Brain pericyte (primary cell): ENCODE measurements around the gene LAMB1.
A peak's percentile ranks its signal among the peaks of the same experiment; 100 is the strongest.

Experiments
- DNase-seq: peaks from one replicate; pipeline ENCODE4 v3.0.0-alpha.2; 2012; ENCODE audit warnings: low read depth, low spot score

The LAMB1 gene

DNA sequence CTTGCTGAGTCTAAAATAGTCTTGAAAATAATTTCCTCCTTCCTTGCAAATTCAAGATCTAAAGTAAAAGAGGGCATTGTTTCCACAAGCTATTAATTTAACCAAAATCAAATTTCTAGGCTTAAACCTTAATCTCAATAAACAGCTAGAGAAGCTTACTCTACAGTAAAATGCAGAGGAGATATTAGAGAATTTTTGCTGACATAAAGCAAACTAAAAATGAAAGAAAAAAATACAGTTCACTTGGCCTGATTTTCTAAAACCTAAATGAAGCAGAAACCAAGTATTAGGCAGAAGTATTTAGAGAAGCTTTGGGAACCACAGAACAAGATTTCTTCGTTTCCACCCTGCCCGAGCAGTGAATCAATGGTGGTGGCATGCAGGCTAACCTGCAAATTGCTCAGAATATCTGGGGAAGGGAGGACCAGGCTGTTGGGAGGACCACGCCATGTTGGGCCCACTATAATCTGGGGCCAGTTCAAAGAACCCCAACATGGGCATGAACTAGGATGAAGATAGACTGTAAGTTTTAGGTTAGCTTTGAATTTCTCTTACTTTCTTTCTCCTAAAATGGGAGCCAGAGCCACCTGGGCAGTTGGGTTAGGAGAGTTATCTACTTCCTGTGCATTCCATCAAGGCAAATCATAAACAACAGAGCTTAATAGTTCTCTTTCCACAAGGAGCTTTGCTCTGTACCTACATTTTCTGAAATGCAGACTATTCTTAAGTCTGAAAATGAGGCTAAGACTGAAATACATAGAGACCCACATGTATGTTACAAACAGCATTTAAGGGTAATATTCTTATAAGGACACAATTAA, 4.1 kb downstream of the LAMB1 start:
- no peak for DNase-seq

DNA sequence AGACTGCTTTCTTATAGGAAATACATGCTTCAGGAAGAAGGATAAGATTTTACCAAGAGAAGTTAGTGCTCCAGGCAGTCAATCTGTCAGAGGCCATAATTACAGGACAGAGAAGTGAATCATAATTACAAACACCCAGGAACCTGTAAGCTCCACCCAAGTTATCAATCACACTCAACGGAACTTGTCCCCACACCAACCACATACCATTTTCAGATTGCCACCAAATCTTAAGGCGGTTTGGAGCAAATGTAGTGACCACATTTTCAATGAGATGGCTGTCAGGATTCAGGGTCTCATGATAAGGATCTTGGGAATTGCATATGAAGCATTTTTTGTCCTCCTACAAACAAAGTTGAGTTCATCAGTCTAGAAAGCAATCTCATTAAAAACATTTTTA, 4.8 kb downstream of the LAMB1 start:
- DNase-seq: no peak

DNA sequence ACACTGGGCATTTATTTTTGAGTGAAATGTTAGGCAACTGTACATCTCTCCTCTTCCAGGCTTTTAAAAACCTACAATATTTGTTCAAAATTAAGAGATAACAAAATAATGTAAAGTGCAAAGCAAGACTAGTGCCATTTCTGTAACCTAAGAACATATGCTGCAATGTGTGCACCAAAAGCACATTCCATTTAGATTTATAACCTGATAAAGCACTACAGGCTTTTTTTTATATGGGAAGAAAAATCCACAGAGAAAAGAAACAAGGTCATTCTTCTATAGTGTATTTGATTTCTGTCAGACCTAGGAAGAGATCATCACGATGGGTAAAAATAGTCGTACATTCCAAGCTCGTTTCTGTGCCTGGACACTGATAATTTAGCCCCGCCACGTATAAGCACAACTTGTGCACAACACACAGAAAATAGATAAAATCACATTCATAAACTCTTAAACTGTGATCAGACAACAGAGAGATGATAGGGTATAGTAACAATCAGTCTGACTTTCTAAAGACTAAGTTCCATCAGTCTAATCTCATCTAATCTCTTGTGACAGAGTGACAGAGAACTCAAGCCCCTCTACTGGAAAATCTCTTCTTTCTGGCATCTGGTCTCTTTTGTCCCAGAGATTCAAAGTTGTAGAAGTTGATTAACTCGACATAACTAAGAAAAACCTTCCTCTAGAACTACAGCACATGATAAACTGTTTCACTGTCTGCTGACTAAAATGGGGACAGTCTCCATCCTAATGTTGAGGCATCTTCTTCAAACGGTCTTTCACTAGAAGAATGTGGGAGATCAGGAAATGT, 6.7 kb downstream of the LAMB1 start:
- no peak for DNase-seq

DNA sequence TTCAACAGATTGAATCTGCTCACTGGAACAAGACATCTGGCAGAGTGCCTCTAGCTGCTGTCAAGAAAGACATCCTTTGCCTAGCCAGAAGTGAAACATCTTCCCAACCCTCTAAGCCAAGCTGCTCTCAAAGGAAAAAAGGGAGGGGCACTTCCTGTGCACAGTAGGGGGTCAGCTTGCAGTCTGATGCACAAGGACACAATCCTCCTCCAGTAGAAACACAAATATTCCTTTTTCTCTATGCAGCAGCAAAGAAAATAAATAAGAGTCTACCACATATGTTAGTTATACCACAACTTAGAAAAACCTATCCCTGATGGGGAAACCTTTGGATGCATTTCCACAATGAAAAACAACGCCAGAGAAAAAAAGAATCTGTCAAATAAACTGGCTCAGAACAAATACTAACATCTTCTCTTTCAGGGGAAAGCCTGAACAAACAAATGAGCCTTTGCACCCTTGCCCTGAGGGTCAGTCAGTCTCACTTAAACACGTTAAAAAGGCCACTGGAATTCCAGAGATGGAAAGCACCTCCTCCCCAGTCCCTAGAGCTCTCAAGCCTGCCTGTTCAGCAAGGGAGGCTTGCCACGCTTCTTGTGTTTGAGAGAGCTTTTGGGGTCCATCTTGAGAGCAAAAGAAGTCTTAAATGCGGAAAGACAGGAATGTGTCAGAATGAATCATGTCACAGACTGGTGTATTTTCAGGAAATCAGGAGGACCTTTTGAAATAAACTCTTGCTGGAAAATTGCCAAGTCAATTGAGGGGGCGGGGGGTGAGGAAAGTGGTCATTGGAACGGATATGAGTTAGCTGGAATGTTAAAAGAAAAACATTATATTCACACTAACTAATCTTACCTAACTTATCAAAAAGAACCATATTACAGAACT, 7.5 kb downstream of the LAMB1 start:
- DNase-seq: peak; percentile 93

DNA sequence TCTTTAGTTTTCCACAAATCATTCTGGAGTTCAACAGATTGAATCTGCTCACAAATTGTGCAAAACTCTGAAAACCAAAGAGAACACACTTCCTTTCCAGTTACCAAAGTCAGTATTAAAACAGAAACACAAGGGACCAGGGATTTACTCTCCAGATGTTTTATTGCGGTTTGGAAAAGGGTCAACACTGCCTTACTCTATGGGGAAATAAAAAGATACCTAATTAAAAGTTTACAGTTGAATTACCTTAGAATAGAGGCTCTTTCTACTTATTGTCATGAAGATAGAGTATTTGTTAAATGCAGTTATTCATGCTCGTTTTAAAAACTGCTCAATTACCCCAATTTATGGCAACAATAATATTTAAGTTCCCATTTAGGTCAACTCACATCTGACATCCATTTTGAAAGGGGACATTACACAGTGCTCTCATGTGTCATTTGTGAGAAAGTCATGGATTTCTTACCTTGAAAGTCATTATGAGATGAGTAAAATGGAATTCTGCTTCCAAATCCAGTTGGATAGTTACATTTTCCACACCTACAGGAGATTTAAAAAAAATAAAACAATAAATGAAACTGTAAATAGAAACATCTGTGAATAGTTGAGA, 8.4 kb downstream of the LAMB1 start:
- DNase-seq: no peak

DNA sequence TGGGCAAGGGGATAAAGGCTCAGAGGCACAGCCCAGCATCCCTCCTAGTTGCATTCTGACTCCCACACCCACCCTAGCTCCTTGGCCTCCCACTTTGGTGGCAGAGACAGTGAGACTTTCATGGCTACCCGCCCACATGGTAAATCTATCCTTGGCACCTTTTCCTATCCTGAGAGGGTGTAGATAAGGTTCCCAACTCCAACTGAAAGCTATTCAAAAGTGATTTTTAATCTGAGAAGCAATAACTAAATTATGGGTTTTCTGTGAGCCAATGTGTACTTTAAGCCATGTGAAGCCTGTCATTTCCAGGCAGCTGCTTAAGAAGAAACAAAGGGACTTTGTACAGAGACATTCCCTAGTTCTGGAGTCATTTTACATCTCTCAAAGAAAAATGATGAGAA, 9.1 kb downstream of the LAMB1 start:
- DNase-seq: no peak

DNA sequence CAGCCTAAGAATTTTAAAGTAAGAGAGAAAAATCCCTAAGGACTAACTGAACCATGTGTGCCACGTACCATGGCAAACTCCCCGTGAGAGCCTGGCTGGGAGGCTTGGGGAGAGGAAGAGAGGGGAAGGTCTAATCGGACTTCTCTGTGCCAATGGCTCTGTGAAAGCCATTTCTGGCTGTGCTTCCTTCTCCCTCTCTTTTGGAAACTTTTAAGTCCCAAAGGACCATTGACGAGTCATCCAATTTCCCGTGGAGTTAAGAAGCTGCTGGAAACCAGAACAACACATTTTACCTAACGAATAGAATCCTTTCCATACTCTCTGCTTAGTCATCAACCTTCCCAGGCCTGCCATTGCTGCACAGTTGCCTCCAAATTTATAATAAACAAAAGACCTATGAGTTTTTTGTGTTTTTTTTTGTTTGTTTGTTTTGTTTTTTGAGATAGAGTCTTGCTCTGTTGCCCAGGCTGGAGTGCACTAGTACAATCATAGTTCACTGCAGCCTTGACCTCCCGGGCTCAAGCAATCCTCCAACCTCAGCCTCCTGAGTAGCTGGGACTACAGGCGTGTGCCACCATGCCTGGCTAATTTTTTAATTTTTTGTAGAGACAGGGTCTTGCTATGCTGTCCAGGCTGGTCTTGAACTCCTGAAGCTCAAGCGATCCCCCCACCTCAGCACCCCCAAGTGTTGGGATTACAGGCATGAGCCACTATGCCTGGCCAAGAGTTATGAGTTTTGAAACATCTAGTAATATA, 13.2 kb downstream of the LAMB1 start:
- no peak for DNase-seq

DNA sequence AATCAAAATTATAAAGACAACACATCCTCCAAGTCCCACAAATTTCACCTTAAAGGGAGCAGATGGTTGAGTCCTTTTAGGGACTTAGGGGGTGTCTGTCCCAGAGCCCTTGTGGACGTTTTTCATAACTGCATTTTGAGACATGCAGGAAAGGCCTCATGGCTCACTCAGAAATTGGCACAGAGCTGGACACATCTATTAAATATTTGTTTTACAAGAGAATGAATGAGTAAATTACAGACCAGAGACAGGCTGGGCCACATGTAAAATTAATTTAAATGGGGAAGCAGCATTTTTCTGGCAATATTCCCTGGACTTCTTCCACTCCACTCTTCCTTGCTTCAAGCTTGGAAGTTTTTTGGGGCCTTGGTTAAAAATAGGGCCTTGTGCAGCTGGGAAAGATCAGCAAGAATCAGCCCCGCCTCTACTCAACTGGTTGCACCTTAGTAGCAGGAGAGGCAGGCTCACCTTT, 20.0 kb downstream of the LAMB1 start:
- no peak for DNase-seq

DNA sequence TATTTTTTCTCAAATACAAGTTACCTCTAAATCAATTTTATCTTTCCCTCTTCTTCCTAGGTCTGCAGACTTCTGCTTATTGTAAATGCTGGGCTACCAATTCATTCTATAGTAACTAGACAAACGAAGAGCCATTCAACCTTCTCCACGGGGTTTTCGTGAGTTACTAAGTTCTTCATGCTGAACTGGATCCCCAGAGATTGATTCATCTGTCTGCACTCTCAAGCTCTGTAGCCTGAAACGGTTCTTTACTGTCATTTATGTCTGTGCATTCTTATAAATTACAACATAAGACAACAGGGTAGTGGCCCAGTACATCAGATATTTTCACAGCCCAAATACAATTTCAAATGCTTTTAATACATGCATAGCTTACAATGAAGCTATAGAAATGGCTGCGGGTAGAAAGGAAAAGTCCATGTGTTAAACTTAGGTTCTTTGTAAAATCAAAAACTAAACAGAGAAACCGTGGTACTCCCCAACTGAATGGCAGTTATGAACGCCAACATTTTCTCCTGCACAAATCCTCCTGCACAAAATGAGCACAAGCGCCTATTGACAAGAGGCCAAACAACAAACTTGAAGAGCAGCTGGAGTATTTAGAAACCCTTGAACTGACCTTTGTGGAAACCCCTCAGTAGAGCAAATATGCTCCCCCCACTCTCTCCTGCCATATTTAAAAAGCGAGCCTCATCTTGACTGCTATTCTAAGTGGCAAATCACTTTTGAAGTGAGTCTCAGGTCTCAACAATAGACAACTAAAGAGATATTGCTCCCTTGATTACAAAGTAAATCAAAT, 20.7 kb downstream of the LAMB1 start:
- no peak for DNase-seq

DNA sequence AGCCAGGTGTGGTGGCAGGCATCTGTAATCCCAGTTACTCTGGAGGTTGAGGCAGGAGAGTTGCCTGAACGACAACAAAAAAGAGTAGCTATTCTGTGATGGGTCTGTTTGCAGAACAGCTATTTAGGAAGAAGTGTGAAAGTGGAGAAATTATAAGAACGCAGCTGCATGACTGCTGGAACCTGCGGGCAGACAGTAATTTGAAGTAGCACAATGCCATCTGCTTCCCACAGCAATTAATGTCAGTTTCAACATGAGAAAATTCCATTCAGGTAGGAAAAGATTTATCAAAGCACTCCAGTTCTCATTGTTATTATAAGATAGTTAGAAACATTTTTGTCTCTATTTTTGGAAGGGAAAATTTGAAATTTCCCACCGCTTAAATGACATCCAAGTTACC, 21.5 kb downstream of the LAMB1 start:
- DNase-seq: no peak

DNA sequence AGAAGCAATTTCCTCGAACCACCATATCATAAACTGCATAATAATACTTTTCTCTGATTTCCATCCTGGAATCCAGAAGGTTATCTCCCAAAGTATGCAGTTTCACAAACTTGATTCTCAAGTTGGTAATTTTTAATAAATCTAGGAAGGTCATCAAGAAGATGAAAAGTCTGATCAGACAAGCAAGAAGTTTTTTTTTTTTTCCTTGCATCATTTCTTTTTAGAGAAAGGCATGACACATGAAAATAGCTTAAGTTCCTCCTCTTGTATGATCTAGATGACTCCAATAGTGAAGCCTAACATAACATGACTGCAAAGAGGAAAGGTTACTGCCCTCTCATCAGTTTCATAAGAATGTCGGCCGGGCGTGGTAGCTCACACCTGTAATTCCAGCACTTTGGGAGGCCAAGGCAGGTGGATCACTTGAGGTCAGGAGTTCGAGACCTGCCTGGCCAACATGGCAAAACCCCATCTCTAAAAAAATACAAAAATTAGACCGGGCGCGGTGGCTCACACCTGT, 22.2 kb downstream of the LAMB1 start:
- no peak for DNase-seq

DNA sequence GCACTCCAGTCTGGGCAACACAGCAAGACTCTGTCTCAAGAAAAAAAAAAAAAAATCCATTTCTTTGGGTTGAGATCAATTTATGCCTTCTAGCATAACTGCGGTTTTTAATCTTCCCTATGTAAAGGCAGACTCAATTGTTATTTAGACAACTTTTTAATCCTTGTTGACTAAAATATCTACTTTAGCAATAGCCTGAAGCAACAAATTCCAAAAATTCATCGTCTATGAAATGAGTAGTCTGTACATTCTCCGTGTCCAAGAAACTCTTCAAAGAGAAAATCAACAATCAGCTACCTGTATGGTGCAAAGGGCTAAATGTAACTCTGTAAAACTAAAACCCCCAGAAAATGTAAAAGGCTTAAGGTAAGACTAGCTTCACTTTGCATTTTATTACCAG, 22.8 kb downstream of the LAMB1 start:
- DNase-seq: no peak

DNA sequence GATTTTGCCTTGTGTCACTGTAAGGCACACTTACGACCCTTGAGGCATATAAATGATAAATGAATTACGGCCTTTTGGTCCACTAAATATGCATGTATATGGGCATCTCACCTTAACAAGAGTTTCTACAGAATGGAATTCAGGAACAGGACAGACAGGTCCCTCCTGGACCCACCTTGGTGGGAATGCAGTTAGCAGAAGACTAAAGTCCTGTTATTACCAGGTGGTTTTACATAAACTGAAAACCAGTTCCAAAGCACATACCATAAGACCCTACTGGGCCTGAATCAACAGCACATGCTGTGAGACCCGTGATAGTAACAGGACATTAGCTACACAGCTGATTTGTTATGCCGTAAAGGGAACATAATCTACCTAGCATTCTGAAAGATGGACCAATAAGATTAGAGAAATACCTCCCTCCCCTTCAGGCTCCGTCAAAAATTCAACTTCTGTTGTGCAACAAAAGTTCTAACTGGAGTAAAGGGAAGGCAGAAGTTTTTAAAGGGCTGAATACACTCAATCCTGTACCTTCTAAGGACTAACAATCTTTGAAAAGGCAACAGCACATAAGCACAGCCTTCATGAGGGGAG, 24.0 kb downstream of the LAMB1 start:
- DNase-seq: no peak

DNA sequence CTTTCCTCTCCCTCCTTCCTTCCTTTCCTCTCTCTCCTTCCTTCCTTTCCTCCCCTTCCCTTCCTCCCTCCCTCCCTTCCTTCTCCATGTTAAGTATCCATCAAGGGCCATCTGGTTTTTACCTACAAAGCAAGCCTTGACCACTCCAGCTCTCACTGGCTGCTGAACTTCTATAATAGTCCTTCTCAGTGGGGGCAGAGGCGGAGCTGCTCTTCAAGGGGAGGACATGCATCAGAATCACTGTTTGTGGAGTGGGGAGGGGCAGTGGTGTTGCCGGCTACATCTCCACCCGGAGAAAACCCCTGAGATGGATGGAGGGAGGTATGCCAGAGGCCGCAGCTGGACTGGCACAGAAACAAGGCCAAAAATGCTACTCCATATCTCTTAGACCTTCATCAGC, 25.9 kb downstream of the LAMB1 start:
- DNase-seq: no peak

DNA sequence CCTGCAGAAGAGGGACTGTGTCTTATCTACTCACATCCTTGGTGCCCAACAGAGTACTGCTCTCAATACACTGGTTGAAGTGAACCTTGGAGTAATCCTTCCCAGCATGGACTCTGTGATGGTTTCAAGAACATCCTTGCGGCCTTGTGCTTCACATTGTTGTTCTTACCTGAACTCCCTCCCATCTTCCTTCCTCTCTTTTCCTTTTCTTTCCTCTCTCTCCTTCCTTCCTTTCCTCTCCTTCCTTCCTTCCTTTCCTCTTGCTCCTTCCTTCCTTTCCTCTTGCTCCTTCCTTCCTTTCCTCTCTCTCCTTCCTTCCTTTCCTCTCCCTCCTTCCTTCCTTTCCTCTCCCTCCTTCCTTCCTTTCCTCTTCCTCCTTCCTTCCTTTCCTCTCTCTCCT, 26.3 kb downstream of the LAMB1 start:
- DNase-seq: no peak

DNA sequence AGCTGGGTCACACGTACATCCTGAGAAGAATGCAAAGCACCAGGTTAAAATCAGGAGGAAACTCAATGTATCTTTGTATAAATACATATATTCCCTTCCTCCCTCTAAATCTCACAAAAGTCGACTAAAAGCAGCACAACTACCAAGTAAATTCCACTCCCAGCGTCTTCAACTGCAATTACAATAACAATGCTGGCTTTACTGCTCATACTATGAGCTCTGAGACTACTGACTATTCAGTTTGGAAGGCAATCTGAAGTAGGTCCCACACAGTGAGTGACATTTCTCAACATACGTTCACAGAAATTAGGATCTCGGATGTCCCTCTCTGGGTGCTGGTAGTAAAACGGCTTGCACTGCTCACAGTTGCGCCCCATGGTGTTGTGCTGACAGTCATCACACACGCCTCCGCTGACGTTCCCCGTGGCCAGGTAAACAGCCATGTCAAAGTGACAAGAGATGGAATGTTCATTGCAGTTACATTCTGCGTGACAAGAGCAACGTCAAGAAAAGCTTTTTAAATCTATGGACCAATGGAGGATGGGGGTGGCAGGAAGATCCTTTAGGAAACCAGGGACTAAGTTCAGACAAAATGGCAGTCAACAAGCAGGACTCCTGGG, 27.5 kb downstream of the LAMB1 start:
- no peak for DNase-seq

DNA sequence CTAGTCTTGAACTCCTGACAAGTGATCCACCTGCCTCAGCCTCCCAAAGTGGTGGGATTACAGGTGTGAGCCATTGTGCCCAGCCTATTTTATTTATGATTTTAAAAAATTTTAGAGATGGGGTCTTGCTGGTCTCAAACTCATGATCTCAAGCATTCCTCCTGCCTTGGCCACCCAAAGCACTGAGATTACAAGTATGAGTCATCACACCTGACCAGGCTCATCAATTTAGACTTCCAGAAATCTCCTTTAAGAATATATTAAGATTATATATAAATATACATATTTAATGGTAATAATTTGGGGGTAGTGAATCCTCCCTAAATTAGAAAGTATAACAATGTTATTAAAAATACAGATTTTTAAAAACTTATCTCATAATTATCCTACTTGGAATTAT, 29.1 kb downstream of the LAMB1 start:
- no peak for DNase-seq

DNA sequence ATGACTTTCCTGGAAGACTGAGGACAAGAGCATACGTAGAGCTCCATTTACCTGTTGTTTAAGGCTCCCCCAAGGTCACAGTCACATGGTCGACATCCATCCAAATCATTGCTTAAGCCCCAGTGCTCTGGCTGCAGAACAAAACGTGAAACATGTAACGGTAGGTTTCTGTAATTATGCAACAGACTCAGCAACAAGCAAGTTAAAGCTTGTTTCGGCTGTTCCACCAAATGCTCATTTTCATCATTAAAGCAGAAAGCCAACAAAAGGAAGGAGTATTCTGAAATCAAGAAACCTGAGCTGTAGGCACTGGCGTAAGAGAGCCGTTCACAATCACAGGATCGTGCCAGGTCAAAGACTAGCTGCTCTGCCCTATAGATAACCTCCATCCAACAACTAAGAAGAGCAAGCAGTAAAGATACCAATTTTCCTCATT, 30.0 kb downstream of the LAMB1 start:
- DNase-seq: no peak

DNA sequence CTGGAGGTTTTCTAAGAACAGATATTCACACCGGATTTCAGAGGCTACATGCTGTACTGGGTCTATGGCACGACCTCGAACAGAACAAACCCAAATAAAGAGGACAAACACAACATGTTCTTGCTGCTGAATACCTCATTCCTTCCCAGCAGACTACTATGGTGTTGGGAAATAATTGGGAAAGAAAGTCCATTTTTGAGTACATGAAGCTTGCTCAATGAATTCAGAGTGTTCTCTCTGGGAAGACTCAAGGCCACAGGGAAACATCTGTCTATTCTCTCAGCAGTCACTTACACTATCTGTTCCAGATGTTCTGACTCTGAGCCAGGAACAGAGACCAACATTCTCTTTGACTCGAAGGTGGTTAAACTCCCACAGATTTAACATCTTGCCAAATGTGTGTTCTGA, 30.9 kb downstream of the LAMB1 start:
- DNase-seq: no peak
